Measurements from ENCODE around the gene FLT3.
"Not testable (repeated sequence)": the region's sequence is repeated elsewhere in the genome, so short reads cannot be mapped to it uniquely, and the experiment has no call there.

Gene FLT3

DNA sequence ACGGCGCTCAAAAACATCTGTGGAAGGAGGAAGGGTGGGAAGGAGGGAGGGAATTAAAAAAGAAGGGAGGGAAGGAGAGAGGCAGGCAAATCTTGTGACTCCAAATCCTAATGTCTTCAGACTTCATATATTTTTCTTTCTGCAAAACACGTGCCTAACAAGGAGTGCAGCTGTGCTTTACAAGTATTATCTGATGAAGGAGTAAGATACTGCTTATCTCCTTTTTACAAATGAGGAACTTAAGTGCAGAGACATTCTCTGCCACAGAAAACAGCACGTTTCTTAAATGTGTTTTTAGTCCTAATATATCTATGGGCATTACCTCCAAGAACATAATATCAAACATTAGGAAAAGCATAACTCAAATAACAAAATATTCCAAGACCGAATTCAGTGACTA is 6.5 kb downstream of the FLT3 start:
- Histone ChIP-seq H3K4me3 (ENCODE audit: low read length) (no peak overlapping the region), H3K9ac (ENCODE audit: low read length) (no peak overlapping the region), H3K27me3 (ENCODE audit: control insufficient read depth, insufficient read depth, low read length) (peaks cover 6% of the 10 kb centered on the region), H3K9me3 (ENCODE audit: control insufficient read depth, low read length) (no peaks in the 10 kb centered on the region), H3K36me3 (ENCODE audit: control insufficient read depth, insufficient read depth, low read length) (no peaks in the 10 kb centered on the region), H3K4me1 (ENCODE audit: control insufficient read depth, insufficient read depth, low read length) (no peaks in the 10 kb centered on the region)

DNA sequence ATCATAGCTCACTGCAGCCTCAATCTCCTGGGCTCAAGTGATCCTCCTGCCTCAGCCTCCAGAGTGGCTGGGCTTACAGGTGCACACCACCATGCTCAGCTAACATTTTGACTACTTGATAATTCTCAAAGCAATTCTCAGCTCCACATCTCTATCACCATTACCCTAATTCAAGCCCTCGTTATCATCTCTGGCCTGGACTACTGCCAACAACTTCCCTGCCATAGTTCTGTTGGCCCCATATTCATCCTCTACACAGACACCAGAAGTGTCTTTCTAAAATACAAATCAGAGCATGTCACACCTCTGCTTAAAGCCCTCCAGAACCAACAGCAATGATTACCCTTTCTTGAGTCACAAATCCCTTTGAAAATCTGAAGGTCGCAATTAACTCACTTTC is 7.9 kb downstream of the FLT3 start:
- Histone ChIP-seq H3K9ac (ENCODE audit: low read length) (no peak overlapping the region), H3K36me3 (ENCODE audit: control insufficient read depth, insufficient read depth, low read length) (no peaks in the 10 kb centered on the region), H3K4me3 (ENCODE audit: low read length) (no peak overlapping the region), H3K27me3 (ENCODE audit: control insufficient read depth, insufficient read depth, low read length) (no peaks in the 10 kb centered on the region), H3K4me1 (ENCODE audit: control insufficient read depth, insufficient read depth, low read length) (no peaks in the 10 kb centered on the region), H3K9me3 (ENCODE audit: control insufficient read depth, low read length) (no peaks in the 10 kb centered on the region)

GRCh38 chr13:28089065-28089464 is 11.3 kb downstream of the FLT3 start:
- Histone ChIP-seq H3K9ac (ENCODE audit: low read length) (no peak overlapping the region), H3K36me3 (ENCODE audit: control insufficient read depth, insufficient read depth, low read length) (no peaks in the 10 kb centered on the region), H3K4me3 (ENCODE audit: low read length) (no peak overlapping the region), H3K4me1 (ENCODE audit: control insufficient read depth, insufficient read depth, low read length) (no peaks in the 10 kb centered on the region), H3K9me3 (ENCODE audit: control insufficient read depth, low read length) (no peaks in the 10 kb centered on the region), H3K27me3 (ENCODE audit: control insufficient read depth, insufficient read depth, low read length) (no peaks in the 10 kb centered on the region)

DNA sequence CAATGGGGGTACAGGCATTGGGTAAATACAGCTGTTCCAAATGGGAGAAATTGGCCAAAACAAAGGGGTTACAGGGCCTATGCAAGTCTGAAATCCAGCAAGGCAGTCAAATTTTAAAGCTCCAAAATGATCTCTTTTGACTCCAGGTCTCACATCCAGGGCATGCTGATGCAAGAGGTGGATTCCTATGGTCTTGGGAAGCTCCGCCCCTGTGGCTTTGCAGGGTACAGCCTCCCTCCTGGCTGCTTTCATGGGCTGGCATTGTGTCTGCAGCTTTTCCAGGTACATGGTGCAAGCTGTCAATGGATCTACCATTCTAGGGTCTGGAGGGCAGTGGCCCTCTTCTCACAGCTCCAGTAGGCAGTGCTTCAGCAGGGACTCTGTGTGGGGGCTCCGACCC is 22.6 kb downstream of the FLT3 start:
- H3K36me3 ChIP-seq (ENCODE audit: control insufficient read depth, insufficient read depth, low read length); H3K9me3 ChIP-seq (ENCODE audit: control insufficient read depth, low read length); H3K4me1 ChIP-seq (ENCODE audit: control insufficient read depth, insufficient read depth, low read length); H3K9ac ChIP-seq (ENCODE audit: low read length); H3K4me3 ChIP-seq (ENCODE audit: low read length); H3K27me3 ChIP-seq (ENCODE audit: control insufficient read depth, insufficient read depth, low read length): not testable (repeated sequence)

DNA sequence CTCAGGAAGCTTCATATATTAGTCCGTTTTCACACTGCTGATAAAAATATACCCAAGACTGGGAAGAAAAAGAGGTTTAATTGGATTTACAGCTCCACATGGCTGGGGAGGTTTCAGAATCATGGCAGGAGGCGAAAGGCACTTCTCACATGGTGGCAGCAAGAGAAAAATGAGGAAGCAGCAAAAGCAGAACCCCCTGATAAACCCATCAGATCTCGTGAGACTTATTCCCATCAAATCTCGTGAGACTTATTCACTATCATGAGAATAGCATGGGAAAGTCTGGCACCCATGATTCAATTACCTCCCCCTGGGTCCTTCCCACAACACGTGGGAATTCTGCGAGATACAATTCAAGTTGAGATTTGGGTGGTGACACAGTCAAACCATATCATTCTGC is 23.1 kb downstream of the FLT3 start:
- Histone ChIP-seq H3K9ac (ENCODE audit: low read length) (no peak overlapping the region), H3K4me1 (ENCODE audit: control insufficient read depth, insufficient read depth, low read length) (no peaks in the 10 kb centered on the region), H3K9me3 (ENCODE audit: control insufficient read depth, low read length) (no peaks in the 10 kb centered on the region), H3K36me3 (ENCODE audit: control insufficient read depth, insufficient read depth, low read length) (no peaks in the 10 kb centered on the region), H3K27me3 (ENCODE audit: control insufficient read depth, insufficient read depth, low read length) (no peaks in the 10 kb centered on the region), H3K4me3 (ENCODE audit: low read length) (no peak overlapping the region)

- Histone ChIP-seq H3K4me3 (ENCODE audit: low read length) (no peak overlapping the region), H3K27me3 (ENCODE audit: control insufficient read depth, insufficient read depth, low read length) (no peaks in the 10 kb centered on the region), H3K9me3 (ENCODE audit: control insufficient read depth, low read length) (no peaks in the 10 kb centered on the region), H3K9ac (ENCODE audit: low read length) (no peak overlapping the region), H3K4me1 (ENCODE audit: control insufficient read depth, insufficient read depth, low read length) (no peaks in the 10 kb centered on the region), H3K36me3 (ENCODE audit: control insufficient read depth, insufficient read depth, low read length) (no peaks in the 10 kb centered on the region)
These were observed 29.0 kb downstream of the FLT3 start for GRCh38 chr13:28071424-28071823.

GRCh38 chr13:28067491-28067890 is 32.9 kb downstream of the FLT3 start:
- no peaks in the 10 kb centered on the region for H3K36me3 ChIP-seq (ENCODE audit: control insufficient read depth, insufficient read depth, low read length)
- H3K27me3 ChIP-seq (ENCODE audit: control insufficient read depth, insufficient read depth, low read length): no peaks in the 10 kb centered on the region
- H3K9ac ChIP-seq (ENCODE audit: low read length): no peak overlapping the region
- no peak overlapping the region for H3K4me3 ChIP-seq (ENCODE audit: low read length)
- H3K4me1 ChIP-seq (ENCODE audit: control insufficient read depth, insufficient read depth, low read length): no peaks in the 10 kb centered on the region
- no peaks in the 10 kb centered on the region for H3K9me3 ChIP-seq (ENCODE audit: control insufficient read depth, low read length)

DNA sequence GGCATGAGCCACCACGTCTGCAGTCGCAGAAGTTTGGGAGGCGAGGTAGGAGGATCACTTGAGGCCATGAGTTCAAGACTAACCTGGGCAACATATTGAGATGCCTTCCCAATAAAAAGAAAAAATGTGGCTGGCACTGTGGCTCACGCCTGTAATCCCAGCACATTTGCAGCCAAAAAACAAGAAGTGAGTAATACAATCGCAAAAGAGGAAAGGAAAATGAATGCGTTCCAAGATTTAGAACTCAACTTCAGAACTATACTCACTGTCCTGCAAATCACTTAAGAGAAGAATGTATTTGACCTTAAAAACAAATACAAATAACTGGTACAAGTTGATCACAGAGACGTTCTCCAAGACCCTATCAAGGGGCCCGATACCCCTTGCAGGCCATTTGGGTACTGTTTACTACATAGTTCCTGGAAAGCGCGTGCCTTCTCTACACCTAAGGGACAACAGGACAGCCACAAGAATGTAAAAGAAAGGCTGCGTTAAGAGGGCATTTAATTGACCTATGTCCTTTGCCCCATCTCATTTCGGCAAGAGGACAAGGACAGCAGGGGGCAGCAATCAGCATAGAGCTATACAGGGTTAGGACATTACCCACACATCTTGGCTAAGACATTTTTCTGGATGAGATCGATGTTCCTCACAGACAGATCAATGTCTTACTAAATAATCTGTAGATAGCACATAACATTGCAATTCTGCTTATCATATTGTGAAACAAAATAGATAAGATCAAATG is 41.3 kb downstream of the FLT3 start:
- H3K4me3 ChIP-seq (ENCODE audit: low read length): no peak overlapping the region
- no peaks in the 10 kb centered on the region for H3K9me3 ChIP-seq (ENCODE audit: control insufficient read depth, low read length)
- no peak overlapping the region for H3K9ac ChIP-seq (ENCODE audit: low read length)
- H3K27me3 ChIP-seq (ENCODE audit: control insufficient read depth, insufficient read depth, low read length): peaks cover 6% of the 10 kb centered on the region
- H3K36me3 ChIP-seq (ENCODE audit: control insufficient read depth, insufficient read depth, low read length): no peaks in the 10 kb centered on the region
- no peaks in the 10 kb centered on the region for H3K4me1 ChIP-seq (ENCODE audit: control insufficient read depth, insufficient read depth, low read length)

DNA sequence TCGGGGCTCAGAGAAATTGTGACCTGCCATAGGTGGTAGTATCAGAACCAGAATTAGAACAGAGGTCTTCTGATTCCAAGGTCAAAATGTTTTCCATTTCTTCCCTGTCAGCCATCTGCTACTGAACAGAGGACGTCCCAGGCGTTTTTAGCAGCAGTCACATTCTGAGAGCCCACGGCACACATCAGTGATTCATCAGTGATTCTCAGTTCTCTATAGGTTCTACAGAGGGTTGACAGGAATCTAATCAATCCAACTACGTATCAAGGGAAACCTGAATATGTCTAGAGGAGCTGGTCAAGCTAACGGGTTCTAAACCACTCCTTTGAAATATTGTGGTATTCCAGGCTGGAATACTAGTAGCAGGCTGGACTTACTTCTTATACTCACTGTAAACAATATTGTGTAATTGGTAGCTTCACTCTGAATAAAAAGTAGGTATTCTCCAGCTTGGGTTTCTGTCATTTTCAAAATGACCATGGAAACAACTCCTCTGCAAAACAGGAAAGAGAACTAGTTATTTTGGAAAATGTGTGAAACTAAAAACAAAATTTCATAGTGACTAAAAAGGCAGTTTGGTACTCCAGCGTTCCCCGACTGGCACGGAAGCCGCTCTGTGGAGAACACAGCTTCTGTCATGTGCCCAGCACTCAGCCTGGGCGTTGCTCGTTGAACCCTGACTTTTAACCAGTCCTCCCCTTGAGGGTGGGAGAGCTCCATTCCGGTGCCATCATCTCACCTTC is 43.2 kb downstream of the FLT3 start:
- Histone ChIP-seq H3K36me3 (ENCODE audit: control insufficient read depth, insufficient read depth, low read length) (no peaks in the 10 kb centered on the region), H3K27me3 (ENCODE audit: control insufficient read depth, insufficient read depth, low read length) (peaks cover 6% of the 10 kb centered on the region), H3K4me3 (ENCODE audit: low read length) (no peak overlapping the region), H3K4me1 (ENCODE audit: control insufficient read depth, insufficient read depth, low read length) (no peaks in the 10 kb centered on the region), H3K9me3 (ENCODE audit: control insufficient read depth, low read length) (no peaks in the 10 kb centered on the region), H3K9ac (ENCODE audit: low read length) (no peak overlapping the region)

- H3K4me3 ChIP-seq (ENCODE audit: low read length): no peak overlapping the region
- H3K4me1 ChIP-seq (ENCODE audit: control insufficient read depth, insufficient read depth, low read length): no peaks in the 10 kb centered on the region
- no peaks in the 10 kb centered on the region for H3K9me3 ChIP-seq (ENCODE audit: control insufficient read depth, low read length)
- no peaks in the 10 kb centered on the region for H3K36me3 ChIP-seq (ENCODE audit: control insufficient read depth, insufficient read depth, low read length)
- peaks cover 6% of the 10 kb centered on the region for H3K27me3 ChIP-seq (ENCODE audit: control insufficient read depth, insufficient read depth, low read length)
- no peak overlapping the region for H3K9ac ChIP-seq (ENCODE audit: low read length)
These were observed 44.0 kb downstream of the FLT3 start for GRCh38 chr13:28056426-28056825.

- H3K36me3 ChIP-seq (ENCODE audit: control insufficient read depth, insufficient read depth, low read length): no peaks in the 10 kb centered on the region
- H3K9ac ChIP-seq (ENCODE audit: low read length): no peak overlapping the region
- H3K4me1 ChIP-seq (ENCODE audit: control insufficient read depth, insufficient read depth, low read length): no peaks in the 10 kb centered on the region
- H3K27me3 ChIP-seq (ENCODE audit: control insufficient read depth, insufficient read depth, low read length): peaks cover 6% of the 10 kb centered on the region
- H3K4me3 ChIP-seq (ENCODE audit: low read length): no peak overlapping the region
- H3K9me3 ChIP-seq (ENCODE audit: control insufficient read depth, low read length): no peaks in the 10 kb centered on the region
These were observed 45.0 kb downstream of the FLT3 start for GRCh38 chr13:28055357-28055756.

- Histone ChIP-seq H3K9ac (ENCODE audit: low read length) (no peak overlapping the region), H3K36me3 (ENCODE audit: control insufficient read depth, insufficient read depth, low read length) (no peaks in the 10 kb centered on the region), H3K27me3 (ENCODE audit: control insufficient read depth, insufficient read depth, low read length) (peaks cover 6% of the 10 kb centered on the region), H3K4me3 (ENCODE audit: low read length) (no peak overlapping the region), H3K9me3 (ENCODE audit: control insufficient read depth, low read length) (no peaks in the 10 kb centered on the region), H3K4me1 (ENCODE audit: control insufficient read depth, insufficient read depth, low read length) (no peaks in the 10 kb centered on the region)
These were observed 47.4 kb downstream of the FLT3 start for GRCh38 chr13:28052945-28053344.
